Esophagus squamous epithelium (tissue), 4 donors: ENCODE data around the gene AP1S3.

ENCODE experiments used
- POLR2A ChIP-seq, 4 donors: fragments of 450-650 bp; IDR thresholded peaks; one replicate each; pipeline ENCODE4 v1.6.1; 2017; ENCODE audit warnings: antibody characterized with exemption in 4 of 4, mild to moderate bottlenecking in 4 of 4, moderate library complexity in 3 of 4
- TF ChIP-seq, protein P1 (sequence below), 6 experiments: fragments of 450-650 bp in 4 of 6; fragments of 200-600 bp in 2 of 6; sonication (generic) in 2 of 6; IDR thresholded peaks; one replicate each; pipeline ENCODE4 v1.5.1; 2016 to 2019; ENCODE audit warnings: antibody characterized with exemption in 6 of 6, mild to moderate bottlenecking in 4 of 6, moderate library complexity in 4 of 6

DNA sequence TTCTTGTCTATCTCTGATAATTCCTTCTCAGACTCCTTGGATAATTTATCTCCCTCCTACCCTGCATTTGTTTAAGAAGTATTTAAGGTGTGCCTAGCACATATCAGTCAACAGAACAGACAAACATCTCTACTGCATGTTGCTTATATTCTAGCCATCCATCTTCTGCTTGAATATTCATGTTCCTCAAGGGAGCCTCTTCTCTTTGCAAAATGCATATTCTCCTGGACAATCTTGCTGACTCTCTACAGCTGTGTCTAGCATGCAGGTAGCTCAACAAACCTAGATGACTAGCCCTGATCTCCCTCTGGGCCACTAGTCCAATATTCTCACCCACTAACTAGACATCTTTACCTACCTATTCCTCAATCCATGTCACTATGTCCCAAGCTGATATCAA is 70.0 kb downstream of the AP1S3 start:
- TF ChIP-seq, protein P1, sequence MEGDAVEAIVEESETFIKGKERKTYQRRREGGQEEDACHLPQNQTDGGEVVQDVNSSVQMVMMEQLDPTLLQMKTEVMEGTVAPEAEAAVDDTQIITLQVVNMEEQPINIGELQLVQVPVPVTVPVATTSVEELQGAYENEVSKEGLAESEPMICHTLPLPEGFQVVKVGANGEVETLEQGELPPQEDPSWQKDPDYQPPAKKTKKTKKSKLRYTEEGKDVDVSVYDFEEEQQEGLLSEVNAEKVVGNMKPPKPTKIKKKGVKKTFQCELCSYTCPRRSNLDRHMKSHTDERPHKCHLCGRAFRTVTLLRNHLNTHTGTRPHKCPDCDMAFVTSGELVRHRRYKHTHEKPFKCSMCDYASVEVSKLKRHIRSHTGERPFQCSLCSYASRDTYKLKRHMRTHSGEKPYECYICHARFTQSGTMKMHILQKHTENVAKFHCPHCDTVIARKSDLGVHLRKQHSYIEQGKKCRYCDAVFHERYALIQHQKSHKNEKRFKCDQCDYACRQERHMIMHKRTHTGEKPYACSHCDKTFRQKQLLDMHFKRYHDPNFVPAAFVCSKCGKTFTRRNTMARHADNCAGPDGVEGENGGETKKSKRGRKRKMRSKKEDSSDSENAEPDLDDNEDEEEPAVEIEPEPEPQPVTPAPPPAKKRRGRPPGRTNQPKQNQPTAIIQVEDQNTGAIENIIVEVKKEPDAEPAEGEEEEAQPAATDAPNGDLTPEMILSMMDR (IDR thresholded peaks at IDR 0.05) = no peak
- no peak for TF ChIP-seq POLR2A (IDR thresholded peaks at IDR 0.05)
